HG03139 (cell line): ENCODE data around the gene PROP1.
"Not testable (repeated sequence)": the region's sequence is repeated elsewhere in the genome, so short reads cannot be mapped to it uniquely, and the experiment has no call there.

Experiments
- ATAC-seq: cut with Tn5 transposase; IDR thresholded peaks from one replicate; pipeline ENCODE4 v1.9.1; 2021; ENCODE audit not compliant: unreplicated experiment

Gene PROP1

GRCh38 chr5:177945601-177946283 is 50.3 kb downstream of the PROP1 start:
- ATAC-seq = not testable (repeated sequence)

DNA sequence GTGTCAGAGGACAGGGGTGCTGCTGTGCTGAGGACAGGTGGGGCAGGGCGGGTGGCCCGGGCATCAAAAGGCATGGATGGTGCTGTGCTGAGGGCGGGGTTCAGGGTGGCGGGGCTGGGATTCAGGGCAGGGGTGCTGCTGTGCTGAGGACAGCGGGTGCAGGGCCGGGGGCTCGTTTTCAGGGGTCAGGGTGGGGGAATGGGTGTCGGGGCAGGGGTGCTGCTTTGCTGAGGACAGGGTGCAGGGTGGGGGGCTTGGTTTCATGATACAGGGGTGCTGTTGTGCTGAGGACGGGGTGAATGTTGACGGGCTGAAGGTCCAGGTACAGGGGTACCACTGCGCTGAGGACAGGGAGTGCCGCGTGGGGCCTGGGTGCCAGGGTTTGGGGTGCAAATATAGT is 50.9 kb downstream of the PROP1 start:
- not testable (repeated sequence) for ATAC-seq

GRCh38 chr5:177943805-177944736 is 52.0 kb downstream of the PROP1 start:
- ATAC-seq = not testable (repeated sequence)

- ATAC-seq = not testable (repeated sequence)
Observed at GRCh38 chr5:177942896-177943295, 53.1 kb downstream of the PROP1 start.
